ENCODE measurements around the gene FMNL2. TPM values are rescaled to one million over a fixed set of nuclear protein-coding genes. Genes with fewer than 3 reads are reported as not detected.

FMNL2 gene
- total RNA-seq, 1 experiment from 2014 or later, result 33.6 TPM

DNA sequence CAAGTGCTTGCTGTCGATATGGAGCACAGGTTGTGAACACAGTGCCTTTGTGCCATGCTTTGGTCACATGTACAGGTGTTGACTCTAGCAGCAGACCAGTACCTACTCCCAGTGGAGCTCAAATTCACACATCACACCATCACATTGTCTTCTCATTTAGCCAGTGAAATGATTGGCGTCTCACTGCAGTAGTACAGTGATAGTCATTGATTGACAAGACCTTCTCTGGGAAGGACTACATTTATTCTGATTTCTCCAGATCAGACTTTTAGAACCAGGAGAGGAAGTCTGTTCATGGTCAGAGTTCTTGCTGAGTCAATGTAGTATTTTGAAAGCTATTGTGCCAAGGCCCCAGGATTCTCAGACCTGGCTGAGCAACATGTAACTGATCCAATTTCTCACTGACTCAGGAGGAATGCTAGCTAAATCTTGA lies 75.2 kb downstream of the FMNL2 start:
- no peak overlapping the region for H2BK20ac ChIP-seq (ENCODE audit: low read depth, low read length, poor library complexity, severe bottlenecking)
- peaks cover 11% of the 10 kb centered on the region; the same call in 1 of the 2 replicates for H3K79me2 ChIP-seq (ENCODE audit: insufficient read depth, low read length)
- no peaks in the 10 kb centered on the region for H3K9me3 ChIP-seq (ENCODE audit: control insufficient read depth, low read depth, low read length)
- no peak overlapping the region for H4K8ac ChIP-seq (replicated peaks; ENCODE audit: insufficient read length, low read depth, low read length)
- H3K9ac ChIP-seq (ENCODE audit: extremely low read depth, insufficient read length, low read length), result no peak overlapping the region
- no peak overlapping the region for H2AFZ ChIP-seq (ENCODE audit: low read length)
- H2BK12ac ChIP-seq (ENCODE audit: insufficient read length, low read depth, low read length), result no peak overlapping the region
- no peaks in the 10 kb centered on the region for H4K20me1 ChIP-seq (ENCODE audit: control insufficient read depth, insufficient read depth, insufficient read length)
- H3K23ac ChIP-seq (ENCODE audit: insufficient read length, low read depth, low read length), result no peak overlapping the region
- H2BK120ac ChIP-seq (ENCODE audit: low read depth, low read length, poor library complexity, severe bottlenecking), result no peak overlapping the region
- no peak for DNase-seq
- no peak overlapping the region for H4K91ac ChIP-seq (ENCODE audit: insufficient read length, low read depth, low read length)
- no peak overlapping the region for H3K4me2 ChIP-seq (ENCODE audit: insufficient read depth, insufficient read length, low read length)
- no peak overlapping the region for H3K27ac ChIP-seq (ENCODE audit: insufficient read length, low read depth, low read length)
- H3K56ac ChIP-seq (ENCODE audit: insufficient read length, low read depth, low read length), result no peak overlapping the region
- H3K4me1 ChIP-seq (ENCODE audit: insufficient read depth, low read length), result peaks cover 10% of the 10 kb centered on the region; the same call in 1 of the 2 replicates
- H3K4me3 Mint-ChIP-seq, result no peak overlapping the region
- H3K27me3 Mint-ChIP-seq (ENCODE audit: low read depth), result no peaks in the 10 kb centered on the region
- no peak overlapping the region for H3K14ac ChIP-seq (ENCODE audit: insufficient read depth, low read length)
- no peaks in the 10 kb centered on the region for H3K36me3 Mint-ChIP-seq (ENCODE audit: insufficient read depth in 1 of 3, low read depth in 3 of 3)
- H3K4me1 Mint-ChIP-seq, result peaks cover 85 to 93% of the 10 kb centered on the region in 2 experiments
- H3K4ac ChIP-seq (ENCODE audit: low read depth, low read length), result no peak overlapping the region
- peak overlapping the region in 1 of 3 experiments; percentile 34; a peak in 1 of 7 replicates for H3K27ac Mint-ChIP-seq
- no peak overlapping the region for H2BK15ac ChIP-seq (ENCODE audit: low read depth, low read length)
- no peaks in the 10 kb centered on the region for H3K27me3 ChIP-seq (ENCODE audit: insufficient read depth, low read length)
- H2BK5ac ChIP-seq (ENCODE audit: insufficient read length, low read length), result no peak overlapping the region
- no peak overlapping the region for H4K5ac ChIP-seq (ENCODE audit: insufficient read length, low read depth, low read length)
- H3T11ph ChIP-seq (ENCODE audit: low read length), result no peak overlapping the region
- no peak overlapping the region for H2AK5ac ChIP-seq (ENCODE audit: insufficient read length, low read length)
- no peaks in the 10 kb centered on the region for H3K9me3 Mint-ChIP-seq
- H3K79me1 ChIP-seq (ENCODE audit: insufficient read depth, low read depth, low read length, poor library complexity, severe bottlenecking), result peaks cover 8% of the 10 kb centered on the region
- peaks cover 4% of the 10 kb centered on the region for H3K23me2 ChIP-seq (ENCODE audit: insufficient read length, low read depth, low read length, poor library complexity, severe bottlenecking)
- WGBS (ENCODE audit: extremely low coverage, insufficient read length, low lambda C conversion rate), result no CpG with 5 or more reads among the region's 2 CpGs
- TF ChIP-seq, protein P1, sequence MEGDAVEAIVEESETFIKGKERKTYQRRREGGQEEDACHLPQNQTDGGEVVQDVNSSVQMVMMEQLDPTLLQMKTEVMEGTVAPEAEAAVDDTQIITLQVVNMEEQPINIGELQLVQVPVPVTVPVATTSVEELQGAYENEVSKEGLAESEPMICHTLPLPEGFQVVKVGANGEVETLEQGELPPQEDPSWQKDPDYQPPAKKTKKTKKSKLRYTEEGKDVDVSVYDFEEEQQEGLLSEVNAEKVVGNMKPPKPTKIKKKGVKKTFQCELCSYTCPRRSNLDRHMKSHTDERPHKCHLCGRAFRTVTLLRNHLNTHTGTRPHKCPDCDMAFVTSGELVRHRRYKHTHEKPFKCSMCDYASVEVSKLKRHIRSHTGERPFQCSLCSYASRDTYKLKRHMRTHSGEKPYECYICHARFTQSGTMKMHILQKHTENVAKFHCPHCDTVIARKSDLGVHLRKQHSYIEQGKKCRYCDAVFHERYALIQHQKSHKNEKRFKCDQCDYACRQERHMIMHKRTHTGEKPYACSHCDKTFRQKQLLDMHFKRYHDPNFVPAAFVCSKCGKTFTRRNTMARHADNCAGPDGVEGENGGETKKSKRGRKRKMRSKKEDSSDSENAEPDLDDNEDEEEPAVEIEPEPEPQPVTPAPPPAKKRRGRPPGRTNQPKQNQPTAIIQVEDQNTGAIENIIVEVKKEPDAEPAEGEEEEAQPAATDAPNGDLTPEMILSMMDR (conservative IDR thresholded peaks at IDR 0.05), result no peak
- H3K18ac ChIP-seq (ENCODE audit: insufficient read length, low read depth, low read length), result no peak overlapping the region

All from H9 (cell line).